ENCODE results near the gene CACNA1S. TPM values are rescaled to one million over a fixed set of nuclear protein-coding genes. Genes with fewer than 3 reads are reported as not detected.

Gene CACNA1S
- polyA plus RNA-seq, 1 of the 3 experiments (the other 2 are of a cell fraction) = not detected

DNA sequence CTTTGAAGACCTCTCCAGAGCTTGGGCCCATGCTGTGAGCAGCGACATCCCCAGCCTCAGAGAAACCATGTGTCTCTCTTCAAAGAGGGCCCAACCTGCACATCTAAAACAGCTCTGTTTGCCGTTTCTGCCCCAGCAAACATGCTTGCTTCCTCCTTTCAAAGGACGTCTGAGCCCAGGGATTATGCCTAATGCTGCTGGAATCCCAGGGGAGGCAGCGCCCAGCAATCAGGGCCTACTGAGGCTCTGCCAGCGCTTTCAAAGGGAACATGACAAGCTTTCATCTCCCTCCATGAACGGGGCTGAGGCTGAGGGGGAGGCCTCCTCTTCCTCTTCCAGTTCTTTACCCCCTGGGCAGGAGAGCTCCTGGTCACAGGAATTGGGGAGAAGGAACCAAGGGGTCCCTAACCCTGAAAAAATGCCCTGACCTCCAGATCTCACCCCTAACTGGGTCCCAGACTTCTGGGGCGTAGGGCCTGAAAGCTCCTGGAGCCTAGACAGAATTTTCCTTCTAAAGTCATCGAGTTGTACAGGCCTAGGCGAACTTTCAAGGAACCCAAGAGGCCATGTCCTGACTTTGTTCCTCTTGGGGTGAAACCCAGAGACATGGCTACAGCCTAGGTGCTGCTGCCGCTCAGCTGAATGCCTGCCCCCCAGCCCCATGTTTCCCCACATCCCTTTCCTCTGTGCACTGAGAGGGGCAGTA, 28.2 kb upstream of the CACNA1S start:
- H3K4me1 ChIP-seq (ENCODE audit: control insufficient read depth in 1 of 2, insufficient read depth in 2 of 2, low read depth in 1 of 2, low read length in 1 of 2) = peaks cover 19 to 32% of the 10 kb centered on the region in 2 experiments; a peak in 2 of 4 replicates
- H4K20me1 ChIP-seq (ENCODE audit: insufficient read depth) = peaks cover 9% of the 10 kb centered on the region; the same call in 1 of the 2 replicates
- no peaks in the 10 kb centered on the region for H3K27me3 ChIP-seq (ENCODE audit: insufficient read depth)
- H3K79me2 ChIP-seq (ENCODE audit: insufficient read depth) = no peaks in the 10 kb centered on the region
- H3K4me2 ChIP-seq = no peak overlapping the region
- ChIA-PET POLR2A (interaction anchor here (1.3 kb wide), 1 partner anchor 18 kb away, joined by 3 read pairs; no protein-coding TSS in a partner anchor), CTCF (interaction anchor here (1.0 to 2.5 kb wide), 5 partner anchors 9 to 168 kb away, joined by 3 to 13 read pairs (median 5); partner anchors contain the start of gene TMEM9)
- H3K9me2 ChIP-seq = no peaks in the 10 kb centered on the region
- H3F3A ChIP-seq (replicated peaks; ENCODE audit: insufficient read depth) = peaks cover 19% of the 10 kb centered on the region
- WGBS (ENCODE audit: low lambda C conversion rate) = 81% methylated on average over 8 of the region's 10 CpGs
- no peak overlapping the region for H3K27ac ChIP-seq (ENCODE audit: low read depth in 2 of 2, low read length in 1 of 2)
- no peak overlapping the region for H3K9ac ChIP-seq
- H3K9me3 ChIP-seq = no peaks in the 10 kb centered on the region
- no peak for DNase-seq
- TF ChIP-seq GABPA (IDR thresholded peaks at IDR 0.05; ENCODE audit: low read depth) = no peak
- TF ChIP-seq, protein P1, sequence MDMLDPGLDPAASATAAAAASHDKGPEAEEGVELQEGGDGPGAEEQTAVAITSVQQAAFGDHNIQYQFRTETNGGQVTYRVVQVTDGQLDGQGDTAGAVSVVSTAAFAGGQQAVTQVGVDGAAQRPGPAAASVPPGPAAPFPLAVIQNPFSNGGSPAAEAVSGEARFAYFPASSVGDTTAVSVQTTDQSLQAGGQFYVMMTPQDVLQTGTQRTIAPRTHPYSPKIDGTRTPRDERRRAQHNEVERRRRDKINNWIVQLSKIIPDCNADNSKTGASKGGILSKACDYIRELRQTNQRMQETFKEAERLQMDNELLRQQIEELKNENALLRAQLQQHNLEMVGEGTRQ (IDR thresholded peaks at IDR 0.05; ENCODE audit: borderline replicate concordance, low read depth, low read length) = no peak
- no peak for TF ChIP-seq FOSL2 (IDR thresholded peaks at IDR 0.05; ENCODE audit: borderline replicate concordance, low read depth)
- no peak for TF ChIP-seq FOXM1 (IDR thresholded peaks at IDR 0.05; ENCODE audit: low read depth)
- no peak for TF ChIP-seq SIN3A (IDR thresholded peaks at IDR 0.05; ENCODE audit: borderline replicate concordance, low read depth, low read length)
- TF ChIP-seq MEF2A (IDR thresholded peaks at IDR 0.05; ENCODE audit: borderline replicate concordance, low read depth) = no peak
- no peak for TF ChIP-seq RCOR1 (IDR thresholded peaks at IDR 0.05; ENCODE audit: low read length)
- TF ChIP-seq, protein P2, sequence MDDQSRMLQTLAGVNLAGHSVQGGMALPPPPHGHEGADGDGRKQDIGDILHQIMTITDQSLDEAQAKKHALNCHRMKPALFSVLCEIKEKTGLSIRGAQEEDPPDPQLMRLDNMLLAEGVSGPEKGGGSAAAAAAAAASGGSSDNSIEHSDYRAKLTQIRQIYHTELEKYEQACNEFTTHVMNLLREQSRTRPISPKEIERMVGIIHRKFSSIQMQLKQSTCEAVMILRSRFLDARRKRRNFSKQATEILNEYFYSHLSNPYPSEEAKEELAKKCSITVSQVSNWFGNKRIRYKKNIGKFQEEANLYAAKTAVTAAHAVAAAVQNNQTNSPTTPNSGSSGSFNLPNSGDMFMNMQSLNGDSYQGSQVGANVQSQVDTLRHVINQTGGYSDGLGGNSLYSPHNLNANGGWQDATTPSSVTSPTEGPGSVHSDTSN (IDR thresholded peaks at IDR 0.05) = no peak
- TF ChIP-seq SMC3 (IDR thresholded peaks at IDR 0.05; ENCODE audit: low read depth, low read length) = no peak
- no peak overlapping the region for H2AFZ ChIP-seq (ENCODE audit: low read depth)
- peaks cover 23 to 83% of the 10 kb centered on the region in 2 experiments for H3K36me3 ChIP-seq (replicated peaks in 1 of 2; ENCODE audit: control insufficient read depth in 1 of 2, insufficient read depth in 2 of 2, low read length in 1 of 2)
- H3K4me3 ChIP-seq (ENCODE audit: low read depth in 2 of 2, low read length in 1 of 2) = no peak overlapping the region

DNA sequence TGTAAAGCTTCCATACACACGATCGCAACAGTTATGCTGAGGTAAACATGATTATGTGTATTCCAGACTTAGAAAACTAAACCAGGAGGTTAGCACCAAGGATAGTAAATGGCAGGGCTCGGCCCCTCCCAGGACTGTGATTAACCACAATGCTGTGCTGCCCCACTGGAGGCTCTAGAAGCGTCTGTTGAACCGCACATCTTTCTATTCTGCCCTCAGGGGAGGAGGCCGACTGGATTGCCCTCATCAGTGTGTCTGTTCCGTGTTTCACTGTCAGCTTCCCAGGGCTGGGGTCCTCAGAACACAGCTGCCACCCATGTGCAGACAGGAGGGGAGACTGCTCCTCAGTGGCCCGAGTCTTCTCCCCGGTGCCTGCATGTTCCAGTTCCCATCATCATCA, 27.5 kb upstream of the CACNA1S start:
- H3K4me3 ChIP-seq (ENCODE audit: low read depth in 2 of 2, low read length in 1 of 2) = no peak overlapping the region
- H3K79me2 ChIP-seq (ENCODE audit: insufficient read depth) = no peaks in the 10 kb centered on the region
- no peaks in the 10 kb centered on the region for H3K9me2 ChIP-seq
- 89% methylated on average over 7 of the region's 9 CpGs for WGBS (ENCODE audit: low lambda C conversion rate)
- H3K27me3 ChIP-seq (ENCODE audit: insufficient read depth) = no peaks in the 10 kb centered on the region
- peaks cover 19 to 83% of the 10 kb centered on the region in 2 experiments for H3K36me3 ChIP-seq (replicated peaks in 1 of 2; ENCODE audit: control insufficient read depth in 1 of 2, insufficient read depth in 2 of 2, low read length in 1 of 2)
- no peak for DNase-seq
- no peak overlapping the region for H3K9ac ChIP-seq
- peaks cover 19% of the 10 kb centered on the region for H3F3A ChIP-seq (replicated peaks; ENCODE audit: insufficient read depth)
- TF ChIP-seq, protein P3, sequence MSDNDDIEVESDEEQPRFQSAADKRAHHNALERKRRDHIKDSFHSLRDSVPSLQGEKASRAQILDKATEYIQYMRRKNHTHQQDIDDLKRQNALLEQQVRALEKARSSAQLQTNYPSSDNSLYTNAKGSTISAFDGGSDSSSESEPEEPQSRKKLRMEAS (IDR thresholded peaks at IDR 0.05; ENCODE audit: low read depth) = no peak
- no peak for TF ChIP-seq EP300 (IDR thresholded peaks at IDR 0.05; ENCODE audit: borderline replicate concordance in 1 of 2, low read depth in 1 of 2, low read length in 1 of 2)
- TF ChIP-seq ELF1 (IDR thresholded peaks at IDR 0.05) = no peak
- TF ChIP-seq TEAD4 (IDR thresholded peaks at IDR 0.05; ENCODE audit: borderline replicate concordance, insufficient read depth) = no peak
- TF ChIP-seq RCOR1 (IDR thresholded peaks at IDR 0.05; ENCODE audit: low read length) = no peak
- no peak overlapping the region for H2AFZ ChIP-seq (ENCODE audit: low read depth)
- no peaks in the 10 kb centered on the region for H3K9me3 ChIP-seq
- ChIA-PET POLR2A (interaction anchor here (1.3 kb wide), 1 partner anchor 17 kb away, joined by 3 read pairs; no protein-coding TSS in a partner anchor), CTCF (interaction anchor here (1.1 to 1.7 kb wide), 3 partner anchors 10 to 114 kb away, joined by 3 to 7 read pairs (median 5); no protein-coding TSS in a partner anchor)
- H3K4me2 ChIP-seq = no peak overlapping the region
- H3K4me1 ChIP-seq (ENCODE audit: control insufficient read depth in 1 of 2, insufficient read depth in 2 of 2, low read depth in 1 of 2, low read length in 1 of 2) = peaks cover 19 to 32% of the 10 kb centered on the region in 2 experiments; a peak in 2 of 4 replicates
- peaks cover 9% of the 10 kb centered on the region; the same call in 1 of the 2 replicates for H4K20me1 ChIP-seq (ENCODE audit: insufficient read depth)
- no peak overlapping the region for H3K27ac ChIP-seq (ENCODE audit: low read depth in 2 of 2, low read length in 1 of 2)

Data from SK-N-SH (cell line).